H1 (cell line): ENCODE data around the gene CST8. TPM values are rescaled to one million over a fixed set of nuclear protein-coding genes. Genes with fewer than 3 reads are reported as not detected.

ENCODE experiments used
- ASH2L ChIP-seq: fragments of 200-600, 300-600 bp; sonication (generic); IDR thresholded peaks from one replicate; pipeline ENCODE4 v1.7.1; 2017; ENCODE audit warnings: low read length
- CBX5 ChIP-seq: fragments of 300-800, 300-1000 bp; sonication (generic); IDR thresholded peaks from 2 replicates; pipeline ENCODE4 v1.7.1; 2016; ENCODE audit warnings: antibody characterized with exemption, low read length, low read depth
- CHD7 ChIP-seq: fragments of 300-600 bp; sonication (generic); IDR thresholded peaks from 2 replicates; pipeline ENCODE4 v1.7.1; 2012; ENCODE audit warnings: low read length, moderate library complexity, mild to moderate bottlenecking, inconsistent platforms; ENCODE audit not compliant: insufficient replicate concordance
- CREB1 ChIP-seq: IDR thresholded peaks from 2 replicates; pipeline ENCODE4 v1.6.1; 2012; ENCODE audit warnings: inconsistent platforms
- GTF2F1 ChIP-seq: IDR thresholded peaks from 2 replicates; pipeline ENCODE4 v1.6.1; 2012; ENCODE audit warnings: low read depth, low read length, improper control_type of control experiment, borderline replicate concordance
- HDAC2 ChIP-seq, 2 experiments: fragments of 300-600 bp in 1 of 2; sonication (generic) in 1 of 2; IDR thresholded peaks; 2 replicates each; pipeline ENCODE4 v1.6.1; 2011 to 2012; ENCODE audit warnings: low read depth in 2 of 2, low read length in 2 of 2, mild to moderate bottlenecking in 2 of 2, moderate library complexity in 2 of 2, borderline replicate concordance in 1 of 2, inconsistent platforms in 1 of 2
- RBBP5 ChIP-seq: IDR thresholded peaks from 2 replicates; pipeline ENCODE4 v1.7.1; 2012; ENCODE audit warnings: low read depth, mild to moderate bottlenecking, inconsistent platforms, low read length, moderate library complexity, borderline replicate concordance
- TAF7 ChIP-seq: optimal IDR thresholded peaks from 2 replicates; pipeline ENCODE3; 2011; ENCODE audit warnings: low read depth, mild to moderate bottlenecking, inconsistent platforms, low read length, moderate library complexity, borderline replicate concordance
- polyA plus RNA-seq, 7 experiments: library from polyadenylated mRNA; depleted of rRNA in 3 of 7; stranded (reverse) in 5 of 7; unstranded in 2 of 7; fragments of >200 nt in 5 of 7; fragments of 200-250 nt in 2 of 7; gene quantifications; 1 replicate in 5 of 7; 2 replicates in 1 of 7; 4 replicates in 1 of 7; pipeline versions ENCODE4 v1.2.1 to v1.2.3, GENCODE V29; 2011 to 2013; ENCODE audit warnings: missing spikeins in 2 of 7, mixed read lengths in 2 of 7
- total RNA-seq: library from RNA; stranded (reverse); fragmentation: NEBNext Ultra II Directional; extraction: Animal tissue kit (Norgen Biotek cat#: 25700); gene quantifications from 2 replicates; pipeline ENCODE4 v1.2.1, GENCODE V29; 2021

Gene CST8
- total and polyA plus RNA-seq, 2 of the 8 experiments (the other 6 are each of a cell fraction or from before 2014, with no cell fraction given): not detected

DNA sequence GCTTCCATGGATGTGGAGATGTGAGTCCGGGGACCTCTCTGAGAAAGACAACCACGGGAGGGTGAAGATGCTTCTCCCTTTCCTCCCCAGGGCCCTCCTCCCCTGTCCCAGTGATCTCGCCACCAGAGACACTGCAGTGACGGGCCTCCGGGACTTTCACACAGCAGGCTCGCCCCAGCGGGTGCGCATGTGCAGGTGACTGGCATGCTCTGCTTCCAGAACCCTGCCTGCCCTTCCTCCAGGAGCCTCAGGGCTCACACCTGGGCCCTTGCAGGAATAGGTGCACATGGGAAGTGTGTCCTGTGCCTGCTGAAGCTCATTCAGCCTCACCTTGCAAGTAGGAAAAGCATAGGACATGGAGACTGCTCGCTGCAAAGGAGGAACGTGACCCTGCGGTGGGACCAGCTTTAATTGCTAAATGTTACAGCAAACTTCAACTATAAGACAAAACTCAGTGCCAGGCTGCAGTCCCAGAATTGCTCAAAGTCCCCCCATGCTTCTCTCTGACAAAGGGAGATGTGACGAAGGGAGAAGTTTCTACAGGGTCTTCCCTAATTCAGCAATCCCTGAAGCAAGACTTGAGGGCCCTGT lies 19.2 kb downstream of the CST8 start (continued):
- TF ChIP-seq CHD7: no peak
- no peak for TF ChIP-seq HDAC2 (IDR thresholded peaks at IDR 0.05; ENCODE audit: borderline replicate concordance in 1 of 2, low read depth in 2 of 2, low read length in 2 of 2)
- TF ChIP-seq CBX5: no peak
- TF ChIP-seq TAF7: no peak
- TF ChIP-seq CREB1: no peak
- no peak for TF ChIP-seq GTF2F1
- TF ChIP-seq RBBP5: no peak
- no peak for TF ChIP-seq ASH2L
